ENCODE measurements around the gene MAML1.
"Not testable (repeated sequence)": the region's sequence is repeated elsewhere in the genome, so short reads cannot be mapped to it uniquely, and the experiment has no call there.

Gene MAML1

DNA sequence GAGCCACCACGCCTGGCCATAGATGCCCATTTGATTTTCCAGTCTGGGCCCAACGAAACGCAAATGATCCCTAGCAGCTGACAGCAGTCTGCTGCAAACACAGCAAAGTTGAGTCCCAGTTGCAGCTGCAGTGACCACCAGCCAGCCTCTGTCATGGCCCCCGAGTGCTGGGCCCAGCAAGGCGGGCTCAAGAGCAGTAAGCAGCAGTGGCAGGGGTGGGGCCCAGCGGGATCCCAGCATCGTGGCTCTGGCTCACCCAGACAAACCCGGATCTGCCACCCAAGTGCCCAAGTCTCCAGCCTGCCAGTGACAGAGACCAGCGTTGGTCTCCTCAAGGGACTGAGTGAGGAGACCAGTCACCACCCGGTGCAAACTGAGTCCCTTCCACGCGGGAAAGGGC lies 54.2 kb downstream of the MAML1 start:
- TF ChIP-seq ZNF274 (IDR thresholded peaks at IDR 0.05; ENCODE audit: low read depth, low read length), result no peak
- no peak overlapping the region for H3K4me3 ChIP-seq (ENCODE audit: low read length)

- no peak overlapping the region for H3K4me3 ChIP-seq (ENCODE audit: low read length)
- no peak for TF ChIP-seq ZNF274 (IDR thresholded peaks at IDR 0.05; ENCODE audit: low read depth, low read length)
These were observed 55.7 kb downstream of the MAML1 start for GRCh38 chr5:179788193-179788854.

GRCh38 chr5:179789278-179789677 lies 56.7 kb downstream of the MAML1 start:
- H3K4me3 ChIP-seq (ENCODE audit: low read length), result not testable (repeated sequence)

DNA sequence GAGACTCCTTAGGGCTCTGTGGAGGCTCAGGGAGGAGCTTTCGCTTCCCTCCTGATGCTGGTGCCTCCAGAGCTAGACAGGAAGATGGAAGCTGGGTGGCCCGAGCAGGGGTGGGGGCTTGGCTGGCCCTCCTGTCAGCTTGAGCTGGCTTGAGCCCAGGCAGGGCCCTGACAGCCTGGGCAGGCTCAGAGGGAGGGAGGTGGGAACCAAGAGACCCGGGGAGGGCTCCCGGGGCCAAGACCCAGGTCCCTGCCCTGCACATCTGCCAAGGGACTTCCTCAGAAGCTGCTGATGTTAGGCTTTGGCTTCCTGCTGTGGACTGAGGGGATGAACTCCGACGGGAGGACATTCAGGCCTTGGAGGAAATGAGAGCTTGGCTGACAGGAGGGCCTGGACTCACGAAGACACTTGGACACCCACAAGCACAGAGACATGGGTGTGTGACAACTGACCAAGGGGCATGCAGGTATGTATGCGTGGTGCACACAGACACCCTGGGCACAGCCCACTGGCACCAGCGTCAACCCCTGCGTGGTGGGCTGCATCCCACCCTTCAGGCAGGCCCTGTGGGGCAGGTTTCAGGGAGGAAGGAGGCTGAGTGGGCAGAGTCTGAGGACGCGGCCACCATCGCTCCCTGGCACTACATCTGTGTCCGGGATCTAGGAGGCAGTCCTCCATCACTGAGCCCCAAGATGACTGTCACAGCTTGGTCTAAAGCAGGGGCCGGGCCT lies 59.4 kb downstream of the MAML1 start:
- TF ChIP-seq ZNF274 (IDR thresholded peaks at IDR 0.05; ENCODE audit: low read depth, low read length), result no peak
- no peak overlapping the region for H3K4me3 ChIP-seq (ENCODE audit: low read length)

GRCh38 chr5:179792612-179793467 lies 60.2 kb downstream of the MAML1 start:
- no peak for TF ChIP-seq ZNF274 (IDR thresholded peaks at IDR 0.05; ENCODE audit: low read depth, low read length)
- H3K4me3 ChIP-seq (ENCODE audit: low read length), result no peak overlapping the region

DNA sequence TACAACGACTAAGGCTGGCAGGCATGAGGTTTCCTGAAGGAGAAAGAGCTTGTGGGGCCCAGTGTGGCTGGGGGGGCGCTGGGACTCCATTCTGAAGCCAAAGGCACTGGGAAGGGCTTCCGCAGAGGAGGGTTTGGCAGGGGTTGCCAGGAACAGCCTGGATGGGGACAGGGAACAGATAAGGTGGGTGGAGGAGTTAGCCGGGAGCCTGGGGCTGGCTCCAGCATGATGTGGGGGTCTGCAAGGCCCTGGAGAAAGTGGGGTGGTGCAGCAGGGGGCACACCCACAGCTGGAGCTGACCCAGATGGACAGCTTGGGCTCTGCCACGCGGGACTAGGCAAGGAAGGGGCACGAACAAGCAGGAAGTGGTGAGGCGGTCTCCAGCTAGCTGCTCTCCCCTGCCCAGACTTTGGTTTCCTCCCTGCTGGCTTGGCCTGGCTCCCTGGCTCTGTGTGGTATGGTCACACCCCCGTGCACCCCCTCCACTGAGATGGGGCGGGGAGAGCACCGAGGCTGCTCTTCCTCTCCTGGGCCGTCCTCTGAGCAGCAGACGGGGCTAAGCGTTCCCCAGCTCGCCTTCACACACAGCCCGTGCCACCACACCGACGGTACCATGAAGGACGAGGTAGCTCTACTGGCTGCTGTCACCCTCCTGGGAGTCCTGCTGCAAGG lies 61.0 kb downstream of the MAML1 start, which contains the start of gene LTC4S:
Gene LTC4S, plus strand, starts transcription at position 519 of the 672 bp plus-strand sequence. Its CDS starts 95 bp downstream, at position 614.
- TF ChIP-seq ZNF274 (IDR thresholded peaks at IDR 0.05; ENCODE audit: low read depth, low read length), result no peak
- no peak within 1 kb of the TSS for H3K4me3 ChIP-seq (ENCODE audit: low read length)

- no peak overlapping the region for H3K4me3 ChIP-seq (ENCODE audit: low read length)
- TF ChIP-seq ZNF274 (IDR thresholded peaks at IDR 0.05; ENCODE audit: low read depth, low read length), result no peak
These were observed 61.5 kb downstream of the MAML1 start for GRCh38 chr5:179794171-179794570.

- no peak for TF ChIP-seq ZNF274 (IDR thresholded peaks at IDR 0.05; ENCODE audit: low read depth, low read length)
- H3K4me3 ChIP-seq (ENCODE audit: low read length), result no peak overlapping the region
These were observed 62.0 kb downstream of the MAML1 start for GRCh38 chr5:179794575-179794974.

DNA sequence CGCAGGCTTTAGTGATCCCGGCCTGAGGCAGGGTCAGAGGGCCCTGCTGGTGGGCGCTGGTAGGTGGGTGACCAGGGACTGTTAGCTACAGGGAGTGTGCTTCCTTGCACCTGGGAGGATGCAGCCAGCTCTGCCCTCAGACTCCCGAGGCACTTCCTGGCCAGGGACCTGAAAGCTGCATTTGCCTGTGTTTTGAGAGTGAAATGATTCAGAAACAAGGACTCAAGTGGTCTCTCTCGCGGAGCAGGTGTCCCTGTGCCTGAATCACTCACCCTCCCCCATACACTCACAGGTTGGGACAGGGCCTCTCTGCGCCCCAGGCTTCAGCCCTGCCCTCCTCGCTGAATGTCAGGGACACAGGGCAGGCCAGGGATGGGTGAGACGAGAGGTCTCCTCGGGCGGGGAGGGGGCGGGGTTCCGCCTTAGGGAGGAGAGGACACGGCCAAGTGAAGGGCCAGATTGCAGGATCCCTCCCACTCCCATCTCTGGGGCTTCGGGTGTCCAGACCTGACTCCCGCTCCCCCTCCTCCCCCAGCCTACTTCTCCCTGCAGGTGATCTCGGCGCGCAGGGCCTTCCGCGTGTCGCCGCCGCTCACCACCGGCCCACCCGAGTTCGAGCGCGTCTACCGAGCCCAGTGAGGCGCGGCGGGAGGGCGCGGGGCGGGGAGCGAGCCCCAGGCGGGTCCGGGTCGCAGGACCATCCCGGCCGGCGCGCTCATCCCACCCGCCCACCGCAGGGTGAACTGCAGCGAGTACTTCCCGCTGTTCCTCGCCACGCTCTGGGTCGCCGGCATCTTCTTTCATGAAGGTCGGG lies 62.6 kb downstream of the MAML1 start:
- peak overlapping the region; percentile 59; the same call in 1 of the 2 replicates for H3K4me3 ChIP-seq (ENCODE audit: low read length)
- TF ChIP-seq ZNF274 (IDR thresholded peaks at IDR 0.05; ENCODE audit: low read depth, low read length), result no peak

- peak overlapping the region; percentile 59; the same call in 1 of the 2 replicates for H3K4me3 ChIP-seq (ENCODE audit: low read length)
- TF ChIP-seq ZNF274 (IDR thresholded peaks at IDR 0.05; ENCODE audit: low read depth, low read length), result no peak
These were observed 63.5 kb downstream of the MAML1 start for GRCh38 chr5:179795863-179796833.

- no peak for TF ChIP-seq ZNF274 (IDR thresholded peaks at IDR 0.05; ENCODE audit: low read depth, low read length)
- H3K4me3 ChIP-seq (ENCODE audit: low read length), result peak overlapping the region; percentile 59; the same call in 1 of the 2 replicates
These were observed 64.4 kb downstream of the MAML1 start for GRCh38 chr5:179796877-179797608.

Data from GM08714 (cell line).